NCI-H2029 treated with DMSO at 0.1 percent for 48 hours (cell line): Measurements from ENCODE around the gene METTL24.
"Not testable (repeated sequence)": the region's sequence is repeated elsewhere in the genome, so short reads cannot be mapped to it uniquely, and the experiment has no call there.

Source experiments
- DNase-seq: peaks from one replicate; lab custom pipeline; 2025; lab: John Stamatoyannopoulos, UW

Gene METTL24

DNA sequence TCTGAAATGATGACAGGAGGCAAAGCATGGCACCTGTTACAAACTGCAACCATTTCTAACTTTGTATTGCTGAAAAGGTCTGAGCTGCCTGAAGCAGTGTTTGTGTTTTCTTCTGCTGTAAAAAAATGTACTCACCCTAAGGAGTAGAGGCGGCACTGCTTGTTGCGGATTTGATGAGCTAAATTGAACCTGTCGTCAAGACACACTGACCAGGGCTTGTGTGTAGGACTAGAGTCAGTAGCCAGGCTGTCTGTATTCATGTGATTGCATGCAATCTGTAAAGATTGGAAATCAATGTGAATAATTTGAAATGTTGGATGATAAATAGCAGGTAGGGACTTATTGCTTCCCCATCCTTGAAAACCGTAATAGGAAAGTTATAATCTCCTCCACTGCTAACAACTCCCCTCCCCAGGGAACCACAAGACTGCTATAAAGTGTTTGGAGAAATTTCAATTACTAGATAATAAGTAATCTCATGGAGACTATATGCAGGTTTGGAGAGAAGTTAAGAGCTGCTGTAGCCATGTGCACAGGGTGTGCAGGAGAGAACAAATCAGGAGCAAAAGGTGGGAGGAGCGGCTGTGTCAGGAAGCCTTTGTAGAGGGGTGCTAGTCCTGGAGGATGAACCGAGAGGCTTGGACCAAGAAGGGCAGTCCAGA is 42.8 kb downstream of the METTL24 start:
- no peak for DNase-seq

DNA sequence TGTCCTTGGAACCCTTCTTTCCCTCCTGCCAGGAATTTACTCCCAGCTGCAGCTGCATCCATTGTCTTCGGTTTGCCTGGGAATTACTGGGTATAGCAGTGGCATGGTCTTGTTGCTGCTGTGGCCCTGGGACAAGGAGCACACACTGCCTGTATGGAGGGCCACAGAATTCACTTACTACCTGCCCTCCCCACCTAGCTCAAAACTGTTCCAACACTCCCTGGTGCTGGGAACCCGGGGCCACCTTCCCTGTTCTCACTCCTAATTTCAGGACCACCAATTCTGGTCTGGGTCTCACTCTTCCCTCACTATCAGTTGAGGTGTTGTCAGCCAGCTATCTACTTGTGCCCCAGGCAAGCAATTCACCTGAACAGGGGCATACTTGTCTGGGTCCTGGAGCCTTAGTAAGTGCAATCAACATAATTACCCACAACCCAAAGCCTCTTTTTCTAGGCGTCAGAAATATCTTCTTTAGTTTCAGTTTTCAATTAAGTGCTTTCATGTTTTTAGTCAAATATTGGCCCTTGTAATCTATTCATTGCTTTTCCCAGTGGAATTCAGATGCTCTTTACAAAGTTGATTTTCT is 47.2 kb downstream of the METTL24 start:
- DNase-seq, result no peak

DNA sequence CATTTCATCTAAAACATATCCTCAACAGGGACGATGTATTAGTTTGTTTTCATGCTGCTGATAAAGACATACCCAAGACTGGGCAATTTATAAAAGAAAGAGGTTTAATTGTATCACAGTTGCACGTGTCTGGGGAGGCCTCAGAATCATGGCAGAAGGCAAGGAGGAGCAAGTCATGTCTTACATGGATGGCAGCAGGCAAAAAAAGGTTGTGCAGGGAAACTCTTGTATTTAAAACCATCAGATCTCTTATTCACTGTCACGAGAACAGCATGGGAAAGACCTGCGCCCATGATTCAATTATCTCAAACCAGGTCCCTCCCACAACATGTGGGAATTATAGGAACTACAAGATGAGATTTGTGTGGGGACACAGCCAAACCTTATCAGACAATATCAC is 48.7 kb downstream of the METTL24 start:
- DNase-seq, result not testable (repeated sequence)

DNA sequence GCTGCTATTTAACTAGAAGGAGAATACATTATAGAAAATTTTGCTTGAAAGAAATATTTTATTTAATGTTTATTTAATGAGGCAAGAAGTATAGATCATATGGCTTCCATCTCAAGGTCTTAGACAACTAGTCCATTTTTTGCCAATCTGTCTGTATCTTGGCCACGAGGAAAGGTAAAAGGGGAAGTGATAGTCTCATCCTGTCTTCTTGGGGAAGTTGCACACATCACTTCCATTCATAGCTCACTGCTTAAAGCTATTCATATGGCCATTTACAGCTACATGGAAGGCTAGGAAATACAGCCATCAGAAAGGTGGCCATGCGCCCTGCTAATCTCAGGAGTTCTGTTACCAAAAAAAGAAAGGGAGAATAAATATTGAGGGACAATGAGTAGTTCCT is 50.8 kb downstream of the METTL24 start:
- no peak for DNase-seq

DNA sequence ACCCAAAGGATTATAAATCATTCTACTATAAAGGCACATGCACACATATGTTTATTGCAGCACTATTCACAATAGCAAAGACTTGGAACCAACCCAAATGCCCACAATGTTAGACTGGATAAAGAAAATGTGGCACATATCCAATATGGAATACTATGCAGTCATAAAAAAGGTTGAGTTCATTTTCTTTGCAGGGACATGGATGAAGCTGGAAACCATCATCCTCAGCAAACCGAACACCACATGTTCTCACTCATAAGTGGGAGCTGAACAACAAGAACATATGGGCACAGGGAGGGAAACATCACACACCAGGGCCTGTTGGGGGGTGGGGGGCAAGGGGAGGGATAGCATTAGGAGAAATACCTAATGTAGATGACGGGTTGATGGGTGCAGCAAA is 52.3 kb downstream of the METTL24 start:
- not testable (repeated sequence) for DNase-seq

DNA sequence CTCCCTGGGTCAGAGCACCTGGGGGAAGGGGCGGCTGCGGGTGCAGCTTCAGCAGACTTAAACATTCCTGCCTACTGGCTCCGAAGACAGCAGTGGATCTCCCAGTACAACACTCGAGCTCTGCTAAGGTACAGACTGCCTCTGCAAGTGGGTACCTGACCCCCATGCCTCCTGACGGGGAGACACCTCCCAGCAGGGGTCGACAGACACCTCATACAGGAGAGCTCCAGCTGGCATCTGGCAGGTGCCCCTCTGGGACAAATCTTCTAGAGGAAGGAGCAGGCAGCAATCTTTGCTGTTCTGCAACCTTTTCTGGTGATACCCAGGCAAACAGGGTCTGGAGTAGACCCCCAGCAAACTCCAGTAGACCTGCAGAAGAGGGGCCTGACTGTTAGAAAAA is 54.5 kb downstream of the METTL24 start:
- not testable (repeated sequence) for DNase-seq

DNA sequence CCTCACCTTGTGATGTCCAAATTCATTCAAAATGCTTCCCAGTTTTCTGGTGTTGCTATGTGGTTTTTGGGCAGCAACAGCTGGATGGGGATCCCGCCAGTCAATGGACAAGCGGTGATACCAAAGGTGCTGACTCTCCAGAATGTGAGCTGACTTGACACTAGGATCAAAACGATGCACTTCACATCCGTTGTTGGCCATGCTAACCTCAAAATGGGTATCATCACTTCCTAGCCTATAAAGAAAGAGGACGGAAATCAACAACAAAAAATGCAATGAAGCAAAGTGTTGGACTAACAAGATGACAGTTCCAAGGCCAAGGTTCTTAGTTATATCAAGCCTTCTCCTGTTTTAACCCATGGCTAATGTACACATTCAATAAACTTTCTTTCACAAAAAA is 59.2 kb downstream of the METTL24 start:
- no peak for DNase-seq

DNA sequence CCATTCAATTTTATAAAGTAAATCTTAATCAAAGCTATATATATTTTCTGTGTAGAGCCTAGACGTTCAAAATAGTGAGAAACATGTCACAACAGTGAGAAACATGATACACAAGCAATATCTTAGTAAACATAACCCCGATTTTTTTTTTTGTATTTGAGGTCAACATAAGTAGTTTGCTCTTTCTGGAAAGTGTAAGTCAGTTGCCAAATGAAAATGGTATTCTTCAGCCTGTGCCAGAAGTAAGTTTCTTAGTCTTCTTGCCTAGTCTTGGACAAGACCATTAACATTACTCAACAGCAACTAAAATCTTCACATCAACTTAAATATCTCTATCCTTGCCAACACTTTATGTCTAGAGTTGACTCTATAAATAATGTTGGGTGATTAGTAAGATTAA is 59.7 kb downstream of the METTL24 start:
- no peak for DNase-seq

DNA sequence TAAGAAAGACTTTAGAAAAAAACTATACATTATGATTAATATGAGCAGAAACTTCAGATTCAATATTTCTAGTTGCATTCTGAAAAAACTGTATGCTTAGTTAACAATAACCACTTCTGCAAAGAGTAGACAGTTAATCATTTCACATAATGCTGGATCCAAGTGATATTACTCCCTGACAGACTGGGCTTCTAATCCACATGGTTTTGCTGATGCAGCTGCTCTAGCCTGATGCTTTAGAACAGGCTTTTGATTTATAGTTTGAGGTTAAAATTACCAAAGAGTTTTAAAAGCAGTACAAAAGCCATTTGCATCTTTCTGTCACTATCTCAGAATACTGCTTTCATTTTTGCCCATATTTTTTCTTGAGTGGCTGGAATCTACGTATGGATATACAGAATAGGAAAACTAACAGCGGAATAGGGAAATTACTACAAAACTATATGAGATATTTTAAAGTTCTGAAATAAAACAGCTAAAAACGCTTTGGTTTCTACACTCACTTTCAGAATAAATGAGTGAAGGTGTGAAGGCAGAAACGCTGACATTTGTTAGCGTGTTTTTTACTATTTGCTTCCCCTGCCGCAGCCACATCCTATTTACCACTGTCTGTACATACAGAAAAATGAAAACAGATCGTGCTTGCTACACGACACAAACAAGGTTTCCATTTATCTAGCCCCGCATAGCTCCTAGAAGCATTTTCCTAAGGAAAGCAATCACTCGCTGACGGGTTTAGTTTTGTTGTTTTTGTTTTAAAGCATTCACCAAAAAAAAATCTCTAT is 61.7 kb downstream of the METTL24 start:
- DNase-seq, result no peak

DNA sequence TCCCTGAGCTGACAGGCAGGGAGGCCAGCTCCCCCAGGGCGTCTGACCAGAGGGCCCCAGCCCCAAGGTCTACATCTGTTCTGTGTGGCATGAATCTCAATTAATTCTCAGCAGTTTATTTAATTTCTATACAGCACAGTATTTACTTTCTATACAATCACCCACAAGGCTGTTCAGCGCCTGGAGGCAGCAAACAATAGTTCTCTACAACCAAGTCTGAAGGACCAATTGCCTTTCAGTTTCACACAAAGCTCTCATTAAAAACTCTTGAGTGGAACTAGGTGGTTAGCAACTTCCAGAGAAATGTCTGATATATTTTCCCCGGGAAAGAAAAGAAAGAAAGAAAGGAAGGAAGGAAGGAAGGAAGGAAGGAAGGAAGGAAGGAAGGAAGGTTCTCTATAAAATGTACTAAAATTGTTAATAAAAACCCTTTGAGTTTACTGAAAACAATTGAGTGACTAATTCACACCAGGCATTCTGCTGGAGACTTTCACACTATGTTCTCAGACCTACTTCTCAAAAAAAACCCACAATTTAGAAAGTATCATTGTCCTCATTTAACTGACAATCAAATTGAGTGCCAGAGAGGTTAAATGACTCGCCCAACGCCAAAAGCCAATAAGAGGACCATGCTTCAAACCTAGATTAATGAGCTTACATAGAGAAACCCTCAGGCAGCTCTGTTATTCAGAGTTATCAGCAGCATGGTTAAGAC is 62.5 kb downstream of the METTL24 start:
- DNase-seq, result no peak

DNA sequence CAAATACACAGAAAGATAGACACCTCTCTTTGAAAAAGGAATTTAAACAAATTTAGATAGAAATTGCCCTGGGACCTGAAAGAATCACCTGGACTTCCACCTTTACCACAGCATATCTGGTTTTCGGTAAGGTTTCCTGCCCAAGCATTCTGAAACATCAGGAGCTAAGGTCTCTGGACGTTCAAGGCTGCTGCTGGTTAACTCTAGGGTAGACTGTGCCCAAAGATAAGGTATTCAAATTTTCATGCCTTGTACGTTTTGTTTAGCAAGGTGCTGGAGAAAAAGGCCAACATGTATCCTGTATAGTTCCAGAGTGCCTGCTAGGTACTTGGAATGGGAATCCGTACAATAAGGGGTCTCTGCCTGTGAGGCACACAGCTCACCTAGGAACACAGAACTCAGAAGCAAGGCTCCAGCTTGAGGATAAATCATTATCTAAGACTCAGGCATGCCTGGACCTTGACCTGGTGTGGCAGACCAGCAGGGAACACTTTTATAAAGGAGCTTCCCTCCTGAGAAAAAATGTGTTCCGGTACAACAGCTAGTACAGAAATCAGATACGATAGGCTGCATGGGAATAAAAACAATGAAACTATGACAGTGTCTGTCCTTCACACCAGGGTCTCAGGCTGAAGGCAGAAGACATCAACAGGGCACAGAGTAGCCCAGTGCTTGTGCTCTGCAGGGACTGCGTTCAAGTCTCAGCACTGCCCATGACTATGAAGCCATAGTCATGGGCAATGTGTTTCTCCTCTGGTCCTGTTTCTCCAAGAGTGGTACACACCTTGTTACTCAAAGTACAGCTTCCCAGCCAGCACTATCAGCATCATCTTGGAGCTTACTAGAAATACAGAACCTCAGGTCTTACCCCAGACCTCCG is 70.4 kb downstream of the METTL24 start:
- no peak for DNase-seq

DNA sequence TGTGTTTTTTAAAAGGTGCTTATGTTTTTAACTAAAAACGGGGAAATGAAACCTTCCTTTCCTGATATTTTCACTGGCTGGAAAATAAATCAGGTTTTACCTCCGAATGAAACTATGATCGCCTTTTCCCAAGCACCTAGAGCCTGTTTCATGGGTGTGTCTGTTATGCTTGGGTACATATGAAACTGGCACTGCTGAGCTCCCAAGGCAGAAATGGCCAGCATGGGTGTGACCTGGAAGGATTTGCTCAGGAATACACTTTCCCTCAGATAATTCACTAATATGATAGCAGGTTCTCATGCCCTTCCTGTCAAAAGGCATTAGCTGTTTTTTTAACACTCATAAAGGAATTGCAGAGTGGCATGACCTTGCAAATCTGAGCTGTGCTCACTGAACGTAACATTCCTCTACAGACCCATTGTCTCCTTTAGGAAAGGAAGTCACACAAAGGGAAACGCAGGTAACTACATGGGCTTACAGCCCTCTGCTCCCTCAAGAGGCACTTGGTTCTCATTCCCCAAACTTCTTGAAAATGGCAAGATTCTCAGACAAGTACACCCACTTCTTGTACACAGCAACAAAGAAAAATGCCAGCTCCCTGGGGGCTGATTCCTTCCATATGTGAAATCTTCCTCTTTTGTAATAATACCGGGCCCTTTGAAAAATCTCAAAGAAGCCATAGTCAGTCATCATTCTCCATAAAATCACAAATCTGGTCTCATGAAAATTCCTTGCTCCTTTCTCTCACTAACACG is 72.7 kb downstream of the METTL24 start:
- no peak for DNase-seq

DNA sequence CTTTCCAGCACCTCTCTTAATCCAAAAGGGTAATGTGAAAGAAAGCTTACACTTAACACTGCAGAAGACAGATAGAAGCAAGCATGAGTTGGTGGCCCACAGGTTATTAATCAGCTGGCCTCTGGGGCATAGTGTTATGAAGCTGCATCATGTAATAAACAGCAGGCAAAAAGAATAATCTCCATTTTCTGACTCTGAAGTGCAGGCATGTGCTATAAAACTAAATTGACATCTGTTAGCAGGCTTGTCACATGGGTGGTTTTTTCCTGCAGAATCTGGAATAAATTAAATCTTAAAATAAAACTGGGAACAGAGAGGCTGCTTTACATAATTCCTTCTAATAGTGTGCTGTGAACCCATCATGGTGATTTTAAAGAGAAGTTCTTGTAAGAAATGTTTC is 73.3 kb downstream of the METTL24 start:
- DNase-seq, result no peak

DNA sequence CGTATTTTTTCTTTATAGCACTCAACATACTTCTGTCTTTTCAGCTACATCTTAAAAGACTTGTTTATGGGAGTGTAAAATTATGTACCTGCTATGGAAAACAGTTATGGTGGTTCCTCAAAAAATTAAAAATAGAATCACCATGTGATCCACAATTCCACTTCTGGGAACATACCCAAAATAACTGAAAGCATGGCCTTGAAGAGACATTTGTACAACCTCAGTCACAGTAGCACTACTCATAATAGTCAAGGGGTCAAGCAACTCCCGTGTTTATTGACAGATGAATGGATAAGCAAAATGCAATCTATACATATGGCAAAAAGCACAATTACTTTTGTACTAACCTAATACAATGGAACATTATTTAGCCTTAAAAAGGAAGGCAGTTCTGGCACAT is 74.5 kb downstream of the METTL24 start:
- DNase-seq, result no peak

DNA sequence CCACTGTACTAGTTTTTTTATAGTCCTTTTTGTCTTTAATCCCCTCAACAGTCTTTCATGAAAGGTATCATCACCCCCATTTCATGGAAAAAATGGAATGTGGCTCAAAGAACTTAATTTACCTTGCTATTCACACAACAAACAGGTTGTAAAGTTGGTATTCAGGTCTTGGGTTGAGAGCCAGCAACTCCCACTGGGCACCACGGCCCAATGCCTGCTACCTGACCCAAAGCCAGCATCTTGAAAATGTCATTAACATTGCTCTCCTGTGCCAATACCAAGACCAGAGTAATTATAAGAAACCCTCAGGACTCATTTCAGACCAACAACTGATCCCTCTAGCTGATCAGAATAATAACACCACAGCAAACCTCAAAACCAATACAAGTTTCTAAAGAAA is 75.7 kb downstream of the METTL24 start:
- no peak for DNase-seq

DNA sequence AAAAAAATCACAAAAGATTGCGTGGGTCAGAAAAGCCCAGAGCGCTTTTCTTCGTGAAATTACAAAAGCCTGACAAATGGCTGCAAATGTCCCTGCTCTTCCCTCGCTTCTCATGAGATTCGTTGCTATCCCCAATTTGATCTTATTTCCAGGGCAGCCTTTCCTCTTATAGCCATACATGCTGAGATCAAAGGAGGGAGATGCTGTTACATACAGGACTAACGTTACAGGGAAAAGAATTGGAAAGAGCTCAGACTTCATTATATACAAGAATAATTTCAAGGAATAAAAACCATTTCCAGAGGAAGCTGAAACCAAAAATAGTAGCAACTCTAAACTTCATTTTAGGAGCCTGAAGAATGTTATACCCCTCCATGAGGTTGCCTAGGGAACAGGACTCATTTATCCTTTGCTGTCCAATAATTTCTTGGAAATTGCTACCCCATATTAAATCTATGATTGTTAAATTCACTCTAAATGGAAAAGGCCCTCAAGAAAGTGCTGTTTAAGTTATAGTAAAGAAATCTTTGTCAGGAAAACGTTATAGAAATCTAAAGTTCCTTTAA is 81.0 kb downstream of the METTL24 start:
- DNase-seq, result no peak

DNA sequence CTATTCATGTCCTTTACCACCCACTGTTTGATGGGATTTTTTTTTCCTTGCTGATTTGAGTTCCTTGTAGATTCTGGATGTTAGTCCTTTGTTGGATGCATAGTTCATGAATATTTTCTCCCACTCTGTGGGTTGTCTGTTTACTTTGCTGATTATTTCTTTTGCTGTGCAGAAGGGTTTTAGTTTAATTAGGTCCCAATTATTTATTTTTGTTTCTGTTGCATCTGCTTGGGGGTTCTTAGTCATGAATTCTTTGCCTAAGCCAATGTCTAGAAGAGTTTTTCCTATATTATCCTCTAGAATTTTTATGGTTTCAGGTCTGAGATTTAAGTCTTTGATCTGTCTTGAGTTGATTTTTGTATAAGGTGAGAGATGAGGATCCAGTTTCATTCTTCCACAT is 85.4 kb downstream of the METTL24 start:
- not testable (repeated sequence) for DNase-seq

DNA sequence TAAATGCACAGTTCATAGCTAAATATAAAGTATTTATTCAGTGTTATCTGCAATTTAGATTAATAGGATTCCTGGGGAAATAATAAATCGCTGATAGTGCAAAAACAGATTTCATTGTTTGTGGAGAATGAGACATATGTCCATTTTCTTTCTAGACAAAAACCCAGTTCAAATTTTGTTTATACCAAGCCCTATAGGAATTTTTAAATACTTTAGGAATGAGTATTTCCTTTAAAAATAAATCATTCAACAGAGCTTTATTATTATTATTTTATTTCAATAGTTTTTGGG is 86.5 kb downstream of the METTL24 start:
- no peak for DNase-seq

DNA sequence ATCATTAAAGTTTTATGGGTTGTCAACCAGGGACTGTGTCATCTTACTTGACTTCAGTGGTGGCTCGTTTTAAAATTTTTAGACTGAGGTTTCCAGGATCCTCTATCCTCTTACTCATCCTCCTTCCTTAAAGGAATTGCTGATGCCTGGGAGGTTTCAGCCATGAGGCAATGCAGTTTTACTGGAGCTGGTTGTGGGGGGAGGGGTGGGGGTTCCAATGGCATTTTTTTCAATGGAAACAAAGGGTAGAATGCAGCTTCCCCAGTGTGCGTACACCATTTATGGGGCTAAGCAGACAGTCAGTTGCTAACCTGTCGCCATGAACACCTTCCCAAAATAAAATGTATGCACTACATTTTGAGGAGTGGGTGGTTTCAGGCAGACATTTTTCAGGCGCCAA is 88.0 kb downstream of the METTL24 start:
- no peak for DNase-seq

DNA sequence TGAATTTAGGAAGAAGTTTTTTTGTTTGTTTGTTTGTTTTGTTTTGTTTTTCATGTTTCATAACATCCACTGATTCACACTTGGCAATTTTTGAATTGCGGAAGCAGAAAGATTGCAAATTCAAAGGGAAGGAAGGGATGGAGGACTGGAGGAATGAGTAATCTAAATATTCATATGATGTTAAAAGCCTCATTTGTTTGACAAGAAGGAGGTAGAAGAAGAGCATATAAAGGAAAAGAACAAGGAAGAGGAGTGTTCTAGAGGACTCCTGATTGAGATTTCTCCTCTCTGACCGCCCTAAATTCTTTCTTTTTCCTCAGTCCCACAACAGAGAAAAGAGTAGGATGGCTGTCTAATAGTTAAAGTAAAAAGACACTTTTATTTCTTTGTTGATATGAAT is 88.5 kb downstream of the METTL24 start:
- DNase-seq, result no peak

DNA sequence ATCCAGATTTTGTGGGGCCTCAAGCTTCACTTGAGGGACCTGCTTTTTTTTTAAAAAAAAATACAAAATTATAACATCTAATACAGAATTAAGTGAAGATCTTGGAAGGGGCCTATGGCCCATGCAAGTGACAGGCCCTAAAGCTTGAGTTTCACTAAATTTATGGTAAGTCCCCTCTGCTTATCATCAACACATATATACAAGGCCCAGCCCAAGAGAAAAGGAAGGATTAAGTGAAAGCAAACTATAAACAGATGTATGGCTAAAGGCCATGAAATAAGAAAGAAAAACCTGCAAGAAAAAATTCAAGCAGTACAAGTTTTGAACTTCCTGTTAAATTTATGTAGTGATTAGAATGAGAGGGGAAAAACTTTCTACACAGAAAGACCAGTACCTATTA is 91.2 kb downstream of the METTL24 start:
- no peak for DNase-seq
